Measurements from ENCODE around the gene PGAP1.

- no peak for TF ChIP-seq EZH2phosphoT487 (IDR thresholded peaks at IDR 0.05; ENCODE audit: insufficient read depth, low read depth)
- TF ChIP-seq EZH2 (IDR thresholded peaks at IDR 0.05; ENCODE audit: insufficient read depth, poor library complexity, severe bottlenecking): no peak
Observed at GRCh38 chr2:196792865-196793264, 133.6 kb downstream of the PGAP1 start.
